ENCODE results near the gene PODNL1.
A peak's percentile ranks its signal among the peaks of the same experiment; 100 is the strongest.
"Not testable (repeated sequence)": the region's sequence is repeated elsewhere in the genome, so short reads cannot be mapped to it uniquely, and the experiment has no call there.

The PODNL1 gene

GRCh38 chr19:13923194-13923987, 14.8 kb downstream of the PODNL1 start:
- DNase-seq, result no peak

DNA sequence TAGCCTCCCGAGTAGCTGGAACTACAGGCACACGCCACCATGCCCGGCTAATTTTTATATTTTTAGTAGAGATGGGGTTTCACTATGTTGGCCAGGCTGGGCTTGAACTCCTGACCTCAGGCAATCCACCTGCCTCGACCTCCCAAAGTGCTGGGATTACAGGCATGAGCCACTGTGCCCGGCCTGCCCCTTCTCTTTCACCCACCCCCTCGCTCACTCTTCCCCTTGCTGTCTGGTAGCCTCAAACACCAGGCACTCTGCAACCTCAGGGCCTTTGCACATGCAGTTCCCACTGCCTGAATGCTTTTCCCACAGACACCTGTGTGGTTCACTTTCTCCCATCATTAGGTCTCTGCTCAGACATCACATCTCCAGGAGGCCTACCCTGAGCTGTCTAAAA, 16.1 kb downstream of the PODNL1 start:
- not testable (repeated sequence) for DNase-seq

GRCh38 chr19:13920940-13921747, 17.1 kb downstream of the PODNL1 start:
- peak; percentile 30 for DNase-seq

DNA sequence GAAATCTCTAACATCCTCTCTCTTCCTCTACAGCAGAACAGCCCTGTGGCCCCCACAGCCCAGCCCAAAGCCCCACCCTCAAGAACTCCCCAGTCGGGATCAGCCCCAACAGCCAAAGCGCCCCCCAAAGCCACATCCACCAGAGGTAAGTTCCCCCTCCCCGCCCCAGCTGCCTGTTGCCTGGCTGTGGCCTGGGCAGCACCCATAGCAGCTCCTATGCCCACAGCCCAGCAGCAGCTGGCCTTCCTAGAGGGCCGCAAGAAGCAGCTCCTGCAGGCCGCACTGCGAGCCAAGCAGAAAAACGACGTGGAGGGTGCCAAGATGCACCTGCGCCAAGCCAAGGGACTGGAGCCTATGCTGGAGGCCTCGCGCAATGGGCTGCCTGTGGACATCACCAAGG, 17.7 kb downstream of the PODNL1 start:
- DNase-seq, result no peak

GRCh38 chr19:13918726-13919411, 19.3 kb downstream of the PODNL1 start:
- DNase-seq, result no peak

DNA sequence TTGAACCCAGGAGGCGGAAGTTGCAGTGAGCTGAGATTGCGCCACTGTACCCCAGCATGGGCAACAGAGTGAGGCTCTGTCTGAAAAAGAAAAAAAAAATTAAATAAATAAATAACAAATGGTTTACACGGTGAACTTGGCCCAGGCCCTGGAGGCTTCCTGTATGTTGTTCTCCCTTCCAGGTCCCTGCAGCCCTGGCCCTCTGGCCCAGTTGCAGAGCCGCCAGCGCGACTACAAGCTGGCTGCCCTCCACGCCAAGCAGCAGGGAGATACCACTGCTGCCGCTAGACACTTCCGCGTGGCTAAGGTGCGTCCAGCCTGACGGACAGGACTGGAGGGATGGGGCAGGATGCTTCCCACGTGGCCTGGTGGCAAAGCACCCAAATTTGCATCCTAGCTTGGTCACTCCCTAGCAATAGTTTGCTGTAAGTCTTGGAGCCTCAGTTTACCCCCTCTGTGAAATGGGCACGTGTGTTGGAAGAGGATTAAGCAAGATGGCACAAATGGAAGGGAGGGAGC, 20.3 kb downstream of the PODNL1 start:
- DNase-seq, result no peak

DNA sequence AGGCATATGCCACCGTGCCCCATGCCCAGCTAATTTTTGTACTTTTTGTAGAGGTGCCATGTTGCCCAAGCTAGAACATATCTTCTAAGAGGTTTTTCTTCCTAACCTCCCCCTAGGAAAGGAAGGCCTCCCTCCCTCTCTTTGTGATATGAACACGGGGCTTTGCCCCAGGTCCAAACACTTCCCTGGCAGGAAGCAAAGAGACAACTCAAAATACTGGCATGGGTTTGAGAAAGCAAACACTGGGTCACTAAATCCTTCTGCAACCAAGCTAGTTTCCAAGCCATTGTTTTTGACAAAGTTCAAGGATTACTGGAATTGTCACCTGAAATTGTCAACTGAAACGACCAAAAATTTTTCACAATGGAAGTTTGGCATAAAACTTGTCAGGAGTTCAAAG, 23.4 kb downstream of the PODNL1 start:
- DNase-seq, result no peak

DNA sequence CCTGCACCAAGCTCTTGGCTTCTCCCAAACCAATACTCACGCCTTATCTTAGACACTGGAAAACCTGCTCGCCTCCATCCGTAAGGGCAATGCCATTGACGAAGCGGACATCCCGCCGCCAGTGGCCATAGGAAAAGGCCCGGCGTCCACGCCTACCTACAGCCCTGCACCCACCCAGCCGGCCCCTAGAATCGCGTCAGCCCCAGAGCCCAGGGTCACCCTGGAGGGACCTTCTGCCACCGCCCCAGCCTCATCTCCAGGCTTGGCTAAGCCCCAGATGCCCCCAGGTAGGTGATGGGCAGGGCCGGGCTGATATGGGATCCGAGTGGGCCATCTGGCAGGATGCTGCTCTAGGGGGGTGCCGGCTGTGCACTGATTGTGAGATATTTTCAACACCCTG, 24.9 kb downstream of the PODNL1 start:
- no peak for DNase-seq

DNA sequence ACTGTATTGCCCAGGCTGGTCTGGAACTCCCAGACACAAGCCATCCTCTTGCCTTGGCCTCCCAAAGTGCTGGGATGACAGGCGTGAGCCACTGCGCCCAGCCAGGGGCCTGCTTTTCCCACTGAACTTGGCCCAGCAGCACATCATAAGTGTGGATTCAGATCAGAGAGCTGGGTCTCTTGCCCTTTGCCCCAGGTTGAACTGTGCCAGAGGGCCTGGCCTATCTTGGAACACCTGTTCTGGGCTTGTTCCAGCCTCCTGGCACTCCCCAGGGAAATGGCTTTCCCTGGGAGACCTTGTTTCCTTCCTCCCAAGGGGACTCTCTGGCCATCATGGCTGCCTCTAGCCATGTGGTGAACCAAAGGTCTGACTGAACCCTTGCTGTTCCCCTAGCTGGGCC, 28.8 kb downstream of the PODNL1 start:
- no peak for DNase-seq

GRCh38 chr19:13908674-13909073, 29.5 kb downstream of the PODNL1 start:
- no peak for DNase-seq

GRCh38 chr19:13906910-13907309, 31.3 kb downstream of the PODNL1 start:
- DNase-seq, result no peak

- peak; percentile 5 for DNase-seq
Observed at GRCh38 chr19:13906521-13906904, 31.7 kb downstream of the PODNL1 start.

DNA sequence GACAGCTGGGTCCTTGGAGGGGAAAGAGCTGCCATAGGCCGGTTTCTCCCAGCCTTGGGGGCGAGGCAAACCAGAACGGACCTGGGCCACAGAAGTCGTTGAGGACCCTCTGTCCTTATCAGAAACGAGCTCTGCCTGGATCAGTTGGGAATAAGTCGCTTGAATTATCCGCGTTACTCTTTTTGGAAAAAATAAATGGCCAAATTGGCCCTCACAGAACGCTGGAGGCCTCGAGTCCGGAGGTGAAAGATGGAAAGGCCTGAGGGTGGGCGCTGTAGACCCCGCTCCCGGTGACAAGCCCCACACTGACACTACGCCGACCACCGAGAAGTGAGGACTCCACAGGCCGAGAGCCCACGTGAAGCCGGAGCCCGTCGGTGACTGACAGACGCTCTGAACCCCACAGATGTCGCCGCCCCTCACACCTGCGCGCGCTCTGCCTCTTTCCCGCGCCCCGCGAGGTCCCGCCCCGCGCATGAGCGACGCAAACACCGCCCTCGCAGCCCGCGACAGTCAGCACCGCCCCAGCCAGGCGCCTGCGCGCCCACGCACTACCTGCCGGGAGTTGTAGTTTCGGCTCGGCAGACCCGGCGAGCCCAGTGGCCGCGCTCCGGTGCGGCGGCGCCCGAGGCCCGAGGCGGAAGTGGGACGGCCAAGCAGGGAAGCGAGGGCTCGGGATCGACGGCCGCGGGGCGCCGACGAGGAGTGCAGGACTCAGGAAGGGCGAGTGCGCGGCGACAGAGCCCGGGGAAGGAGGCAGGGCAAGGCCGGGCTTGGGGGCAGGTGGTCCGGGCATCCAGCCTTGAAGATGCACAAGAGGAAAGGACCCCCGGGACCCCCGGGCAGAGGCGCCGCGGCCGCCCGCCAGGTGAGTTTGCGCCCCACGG, 32.3 kb downstream of the PODNL1 start, which contains the start of the genes BRME1 and CC2D1A:
TSS of gene BRME1 (minus strand) at position 484 of the 887 bp plus-strand sequence. CDS start 1,225 bp downstream, outside the sequence.
TSS of gene CC2D1A (plus strand) at position 568 of the 887 bp plus-strand sequence. CDS start at position 809, 241 bp downstream.
- peak; percentile 81 for DNase-seq

GRCh38 chr19:13902993-13903555, 35.1 kb downstream of the PODNL1 start:
- no peak for DNase-seq

DNA sequence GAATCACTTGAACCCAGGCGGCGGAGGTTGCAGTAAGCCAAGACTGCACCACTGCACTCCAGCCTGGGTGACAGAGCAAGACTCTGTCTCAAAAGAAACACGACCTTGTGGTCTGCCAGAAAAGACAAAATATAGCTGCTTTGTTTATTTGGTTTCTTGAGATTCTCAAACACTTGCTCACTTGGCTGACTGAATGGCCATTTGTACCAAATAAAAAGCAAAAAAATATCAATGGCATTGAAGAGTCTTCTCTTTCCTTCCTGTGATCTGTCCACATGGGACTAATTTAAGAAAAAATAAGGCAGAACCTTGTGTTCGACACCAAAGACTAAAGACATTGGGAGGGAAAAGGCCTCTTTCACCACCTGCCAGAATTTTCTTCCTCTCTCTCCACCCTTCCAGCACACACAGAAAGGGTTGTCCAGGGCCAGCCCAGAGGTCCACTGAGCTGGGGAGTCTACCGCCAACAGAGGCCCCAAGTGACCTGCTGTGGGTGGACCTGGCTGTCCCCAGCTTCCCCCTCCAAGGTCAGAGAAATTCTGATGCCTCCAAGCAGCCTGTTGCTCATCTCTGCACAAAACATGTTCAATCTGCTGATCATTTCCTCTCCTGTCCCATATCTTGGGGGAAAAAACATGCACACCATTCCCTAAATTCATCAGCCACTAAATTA, 38.2 kb downstream of the PODNL1 start:
- DNase-seq, result no peak

DNA sequence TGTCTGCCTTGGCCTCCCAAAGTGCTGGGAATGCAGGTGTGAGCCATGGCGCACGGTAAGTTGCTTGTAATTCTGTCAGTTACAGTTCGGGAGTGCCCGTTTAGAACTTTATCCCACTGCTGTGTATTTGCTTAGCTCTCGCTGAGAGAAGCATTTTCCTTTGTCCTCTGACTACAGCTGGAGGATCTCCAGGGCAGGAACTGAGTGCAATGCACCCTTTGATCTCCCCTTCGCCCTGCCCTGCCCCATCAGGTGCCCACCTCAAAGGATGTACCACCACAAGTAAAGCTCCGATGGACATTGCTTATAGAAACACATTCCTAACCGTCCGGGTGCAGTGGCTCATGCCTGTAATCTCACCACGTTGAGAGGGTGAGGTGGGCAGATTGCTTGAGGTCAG, 38.8 kb downstream of the PODNL1 start:
- no peak for DNase-seq

DNA sequence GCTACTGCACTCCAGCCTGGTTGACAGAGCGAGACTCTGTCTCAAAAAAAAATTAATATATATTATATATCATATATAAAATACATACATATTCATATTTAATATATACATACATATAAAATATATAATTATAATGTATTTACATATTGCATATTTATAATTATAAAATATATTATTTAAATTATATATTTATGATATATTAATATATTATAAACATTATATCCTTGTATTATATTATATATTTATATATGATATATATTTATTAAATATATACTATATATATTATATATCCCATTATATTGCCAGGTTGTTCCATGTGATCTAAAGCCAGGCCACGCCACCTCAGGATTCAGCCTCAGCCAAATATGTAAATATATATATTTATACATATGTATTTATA, 42.0 kb downstream of the PODNL1 start:
- no peak for DNase-seq

DNA sequence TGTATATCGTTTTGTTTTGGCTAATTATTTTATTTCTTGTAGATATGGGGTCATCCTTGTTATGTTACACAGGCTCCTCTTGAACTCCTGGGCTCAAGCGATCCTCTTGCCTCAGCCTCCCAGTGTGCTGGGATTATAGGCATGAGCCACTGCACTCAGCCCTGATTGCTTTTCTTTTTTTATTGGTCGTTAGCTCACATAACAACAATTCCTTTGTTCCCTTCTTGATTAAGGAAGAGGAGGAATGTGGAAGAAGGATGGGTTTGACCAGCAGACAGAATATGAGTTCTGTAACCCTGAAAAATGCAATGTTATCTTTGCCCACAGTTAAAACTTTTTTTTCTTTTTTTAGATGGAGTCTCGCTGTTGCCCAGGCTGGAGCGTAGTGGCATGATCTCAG, 43.7 kb downstream of the PODNL1 start:
- no peak for DNase-seq

DNA sequence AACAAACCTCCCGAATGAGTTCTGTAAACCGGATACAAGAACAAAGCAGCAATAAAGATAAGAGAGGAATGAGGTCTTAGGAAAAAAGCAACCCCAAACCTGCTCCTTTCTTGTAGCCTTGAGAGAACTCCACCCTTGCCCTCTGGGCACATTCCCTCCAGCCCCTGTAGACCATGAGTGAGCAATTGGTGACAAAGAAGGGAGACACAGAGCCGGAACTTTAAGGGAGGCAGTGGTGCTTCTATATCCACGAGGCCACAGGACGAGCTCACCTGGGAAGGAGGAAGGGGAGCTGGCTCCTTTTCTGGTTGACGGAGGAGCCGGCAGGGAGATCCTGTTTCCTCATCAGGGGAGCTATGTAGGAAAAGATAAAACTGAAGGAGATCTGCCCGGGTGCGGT, 45.3 kb downstream of the PODNL1 start:
- DNase-seq, result no peak

GRCh38 chr19:13890136-13890535, 48.1 kb downstream of the PODNL1 start:
- no peak for DNase-seq

DNA sequence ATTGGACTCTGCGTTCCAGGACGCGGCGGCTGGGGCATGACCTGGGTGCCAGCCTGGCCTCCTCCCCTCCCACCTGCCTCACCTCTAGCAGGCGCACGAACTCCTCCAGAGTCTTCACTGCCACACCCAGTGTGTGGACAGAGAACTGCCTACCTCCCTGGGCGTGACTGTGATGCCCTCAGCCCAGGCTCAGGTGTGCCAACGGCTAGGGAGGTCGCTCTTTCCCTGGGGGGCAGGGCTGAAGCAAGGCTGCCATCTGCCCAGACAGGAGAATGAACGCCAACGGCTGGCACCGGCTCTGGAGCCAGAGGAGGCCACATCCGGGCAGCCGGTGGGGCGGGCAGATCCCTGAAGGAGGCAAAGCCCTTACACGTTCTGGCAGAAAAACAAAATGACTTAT, 49.9 kb downstream of the PODNL1 start:
- DNase-seq, result no peak
